ENCODE results near the gene CACNA1E.
"Not testable (repeated sequence)": the region's sequence is repeated elsewhere in the genome, so short reads cannot be mapped to it uniquely, and the experiment has no call there.

Gene CACNA1E

DNA sequence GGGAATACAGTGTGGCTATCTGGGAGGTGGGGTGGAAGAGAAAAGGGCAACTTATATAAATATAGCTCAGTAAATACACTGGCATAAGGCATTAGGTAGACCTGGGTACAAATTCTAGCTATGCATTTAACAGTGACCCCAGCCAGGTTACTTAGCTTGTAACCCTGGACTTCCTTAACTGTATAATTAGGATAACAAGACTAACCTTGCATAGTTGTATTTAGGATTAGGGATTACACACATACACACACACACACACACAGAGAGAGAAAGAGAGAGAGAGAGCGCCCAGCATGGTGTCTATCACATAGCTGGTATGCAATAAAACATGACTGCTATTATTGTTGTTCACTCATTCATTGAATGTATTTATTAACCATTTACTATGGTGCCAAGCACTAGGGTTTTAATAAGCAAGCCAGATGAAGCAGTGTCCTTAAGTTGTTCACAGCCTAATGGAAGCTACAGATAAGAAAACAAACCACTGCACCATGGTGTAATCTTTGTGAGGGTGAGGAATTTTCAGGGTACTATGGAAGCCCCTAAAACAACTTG, 326.8 kb downstream of the CACNA1E start:
- DNase-seq (ENCODE audit: low read depth): no peak

DNA sequence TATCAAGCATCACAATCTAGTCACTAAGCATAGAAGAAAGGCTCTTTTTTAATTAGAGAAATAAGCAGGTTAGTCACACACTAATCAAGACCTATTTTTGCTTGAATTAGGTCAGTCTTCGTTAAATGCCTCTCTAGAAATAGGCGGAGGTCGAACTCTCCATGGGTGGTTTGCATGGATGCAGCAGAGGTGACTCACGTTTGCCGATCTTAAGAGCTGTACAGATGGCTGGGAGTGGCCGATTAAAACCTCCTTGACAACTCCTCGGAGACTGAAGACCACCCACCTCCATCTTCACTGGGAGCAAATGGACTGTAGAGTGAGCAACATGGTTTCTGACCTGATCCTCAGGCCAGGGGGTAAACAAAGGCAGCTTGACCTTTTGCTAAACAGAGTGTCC, 328.9 kb downstream of the CACNA1E start:
- no peak for DNase-seq (ENCODE audit: low read depth)

DNA sequence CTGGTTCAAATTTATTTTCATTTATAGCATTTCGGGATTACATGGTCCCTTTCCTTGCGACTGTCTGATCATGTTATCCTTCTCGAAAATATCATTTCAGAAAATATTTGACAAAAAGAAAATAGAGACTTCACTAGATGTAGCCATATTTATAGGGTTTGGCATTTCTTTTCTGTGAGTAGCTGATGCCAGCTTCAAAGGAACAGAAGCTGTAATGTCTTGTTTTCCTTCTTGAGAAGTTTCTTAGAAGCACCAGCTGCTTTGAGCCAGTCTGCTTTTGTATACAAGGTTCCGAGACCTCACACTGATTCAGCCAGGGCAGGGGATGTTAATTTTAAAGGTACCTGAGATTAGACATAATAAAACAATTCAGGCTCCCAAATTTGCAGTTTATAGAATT, 329.9 kb downstream of the CACNA1E start:
- DNase-seq (ENCODE audit: low read depth): no peak

GRCh38 chr1:181816608-181817007, 333.3 kb downstream of the CACNA1E start:
- no peak for DNase-seq (ENCODE audit: low read depth)

GRCh38 chr1:181817091-181817490, 333.8 kb downstream of the CACNA1E start:
- DNase-seq (ENCODE audit: low read depth): no peak

DNA sequence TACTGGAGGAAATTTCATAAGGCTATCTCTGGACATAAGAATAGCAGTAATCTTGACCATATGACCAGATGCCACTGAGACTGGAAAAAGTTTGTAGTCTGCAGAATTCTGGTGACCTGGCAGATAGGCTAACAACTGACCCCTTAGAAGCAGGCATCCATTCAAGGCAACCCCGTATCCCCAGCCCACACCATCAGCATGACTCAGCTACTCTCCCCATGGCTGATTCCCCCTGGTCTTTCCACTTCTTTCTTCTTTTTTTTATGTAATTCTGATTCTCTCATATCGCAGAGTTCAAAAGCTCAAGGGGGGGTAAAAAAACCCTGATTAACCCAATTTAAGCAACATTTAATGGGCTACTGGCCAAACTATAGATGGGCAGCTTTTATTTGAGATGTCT, 335.1 kb downstream of the CACNA1E start:
- DNase-seq (ENCODE audit: low read depth): no peak

GRCh38 chr1:181818943-181819342, 335.6 kb downstream of the CACNA1E start:
- no peak for DNase-seq (ENCODE audit: low read depth)

GRCh38 chr1:181821701-181822100, 338.4 kb downstream of the CACNA1E start:
- no peak for DNase-seq (ENCODE audit: low read depth)

GRCh38 chr1:181832173-181832880, 349.0 kb downstream of the CACNA1E start:
- not testable (repeated sequence) for DNase-seq (ENCODE audit: low read depth)

- no peak for DNase-seq (ENCODE audit: low read depth)
These were observed 362.8 kb downstream of the CACNA1E start for GRCh38 chr1:181846001-181846645.

GRCh38 chr1:181846681-181847080, 363.4 kb downstream of the CACNA1E start:
- DNase-seq (ENCODE audit: low read depth): no peak

DNA sequence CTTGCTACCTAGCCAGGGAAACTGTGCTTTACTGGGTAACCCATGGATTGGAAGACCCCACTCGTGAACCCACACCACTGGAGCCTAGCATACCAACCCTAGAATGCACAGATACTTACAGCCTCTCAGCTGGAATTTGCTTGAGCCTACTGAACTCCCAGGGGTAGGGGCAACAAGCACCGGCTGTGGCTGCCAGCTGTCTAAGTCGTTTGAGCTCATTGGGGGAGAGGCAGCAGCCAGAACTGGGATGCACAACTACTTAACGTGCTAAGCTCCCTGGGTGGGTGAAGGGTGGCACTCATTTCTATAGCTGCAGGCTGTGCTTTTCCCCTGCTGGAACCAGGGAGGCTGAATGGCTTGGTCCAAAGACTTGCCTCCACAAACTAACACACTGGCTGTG, 365.8 kb downstream of the CACNA1E start:
- no peak for DNase-seq (ENCODE audit: low read depth)

DNA sequence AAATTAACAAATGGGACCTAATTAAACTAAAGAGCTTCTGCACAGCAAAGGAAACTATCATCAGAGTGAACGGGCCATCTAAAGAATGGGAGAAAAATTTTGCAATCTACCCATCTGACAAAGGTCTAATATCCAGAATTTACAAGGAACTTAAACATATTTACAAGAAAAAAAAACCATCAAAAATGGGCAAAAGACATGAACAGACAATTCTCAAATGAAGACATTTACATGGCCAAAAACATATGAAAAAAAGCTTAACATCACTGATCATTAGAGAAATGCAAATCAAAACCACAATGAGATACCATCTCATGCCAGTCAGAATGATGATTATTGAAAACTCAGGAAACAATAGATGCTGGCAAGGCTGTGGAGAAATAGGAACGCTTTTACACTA, 370.9 kb downstream of the CACNA1E start:
- DNase-seq (ENCODE audit: low read depth): not testable (repeated sequence)

- no peak for DNase-seq (ENCODE audit: low read depth)
These were observed 372.1 kb downstream of the CACNA1E start for GRCh38 chr1:181855380-181855779.

Data from HS-5 (cell line).